Measurements from ENCODE around the gene PKD2L1.
"Not testable (repeated sequence)": the region's sequence is repeated elsewhere in the genome, so short reads cannot be mapped to it uniquely, and the experiment has no call there.

Gene PKD2L1

DNA sequence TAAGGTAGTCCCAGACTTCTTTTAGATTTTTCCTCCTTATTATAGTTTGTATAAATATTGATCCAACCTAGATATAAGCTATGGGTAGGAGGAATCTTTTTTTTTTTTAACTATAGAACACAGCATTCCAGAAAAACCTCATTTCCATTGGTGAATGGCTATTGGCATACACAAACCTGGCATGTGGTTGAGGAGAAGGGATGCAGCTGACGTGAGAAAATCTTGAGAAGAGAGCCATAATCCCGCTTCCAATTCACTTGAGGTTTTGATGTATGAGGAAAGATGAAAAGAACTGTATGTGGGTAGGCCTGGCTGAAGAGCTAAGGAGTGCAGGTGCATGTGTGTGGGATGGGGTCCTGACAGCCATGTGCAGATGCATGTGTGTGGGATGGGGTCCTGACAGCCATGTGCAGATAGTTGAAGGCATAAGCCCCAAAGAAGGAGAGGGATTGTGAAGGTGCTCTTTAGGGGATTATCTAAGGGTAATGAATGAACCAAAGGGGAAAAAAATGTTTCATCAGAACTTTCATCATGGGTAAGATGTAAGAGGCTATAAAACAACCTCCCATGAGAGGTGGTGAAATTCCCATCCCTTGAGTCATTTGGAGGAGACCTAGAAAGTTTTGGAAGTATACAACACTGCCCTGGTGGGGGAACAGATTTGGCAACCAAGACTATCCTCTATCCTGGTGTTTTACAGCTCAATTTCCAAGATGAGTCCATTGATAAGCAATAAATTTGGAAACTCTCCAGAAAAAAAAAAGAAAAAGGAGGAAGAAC is 3.8 kb upstream of the PKD2L1 start:
- no peak for DNase-seq (ENCODE audit: low read depth, low spot score)

DNA sequence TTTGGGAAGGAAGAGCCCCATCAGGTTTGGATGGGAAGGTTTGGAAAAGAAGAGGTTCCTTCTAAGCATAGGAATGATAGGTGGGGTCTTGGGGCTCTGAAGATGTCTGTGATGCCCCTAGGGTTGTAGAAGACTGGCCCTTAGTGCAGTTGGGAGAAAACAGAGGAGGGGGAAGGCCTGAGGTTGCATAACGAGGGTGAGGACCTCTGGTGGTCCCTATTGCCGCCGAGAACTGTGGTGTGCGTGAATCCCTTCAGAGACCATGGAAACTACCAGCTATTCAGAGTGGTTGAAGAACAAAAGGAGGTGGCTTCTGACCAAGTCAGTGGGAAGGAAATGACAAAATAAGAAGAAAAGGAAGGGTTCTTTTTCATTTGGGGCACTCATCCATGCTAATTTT is 3.1 kb upstream of the PKD2L1 start:
- no peak for DNase-seq (ENCODE audit: low read depth, low spot score)

DNA sequence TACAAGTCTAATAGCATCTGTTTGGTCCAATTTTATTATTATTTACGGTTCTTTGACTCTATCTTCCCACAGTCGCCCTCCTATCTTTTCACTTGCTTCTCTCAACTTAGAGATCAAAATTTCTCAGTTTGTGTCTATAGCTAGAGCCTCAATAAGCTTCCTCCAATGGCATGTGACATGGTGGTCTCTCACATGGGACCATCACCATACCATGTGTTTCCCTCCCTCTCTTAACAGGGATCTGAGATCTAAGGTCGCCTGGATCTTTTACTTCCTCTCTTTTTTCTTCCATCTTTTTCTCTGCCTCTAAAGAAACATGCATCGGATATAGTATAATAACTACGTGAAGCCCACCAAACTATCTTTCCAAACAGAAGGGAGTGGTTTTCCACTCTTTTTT is 1.8 kb downstream of the PKD2L1 start:
- no peak for DNase-seq (ENCODE audit: low read depth, low spot score)

DNA sequence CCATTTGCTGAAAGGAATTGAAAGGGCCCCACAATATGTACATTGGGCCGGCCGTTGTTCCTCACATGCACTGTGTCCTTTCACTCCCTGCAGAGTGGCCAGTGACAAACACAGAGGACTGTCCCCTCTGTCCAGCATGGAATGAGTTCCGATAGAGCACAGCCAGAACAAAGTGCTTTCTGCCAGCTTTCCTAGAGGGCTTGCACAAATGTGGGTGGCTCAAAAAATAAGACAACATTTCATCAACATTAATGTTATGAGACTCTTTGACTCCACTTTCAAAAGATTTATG is 2.4 kb downstream of the PKD2L1 start:
- no peak for DNase-seq (ENCODE audit: low read depth, low spot score)

DNA sequence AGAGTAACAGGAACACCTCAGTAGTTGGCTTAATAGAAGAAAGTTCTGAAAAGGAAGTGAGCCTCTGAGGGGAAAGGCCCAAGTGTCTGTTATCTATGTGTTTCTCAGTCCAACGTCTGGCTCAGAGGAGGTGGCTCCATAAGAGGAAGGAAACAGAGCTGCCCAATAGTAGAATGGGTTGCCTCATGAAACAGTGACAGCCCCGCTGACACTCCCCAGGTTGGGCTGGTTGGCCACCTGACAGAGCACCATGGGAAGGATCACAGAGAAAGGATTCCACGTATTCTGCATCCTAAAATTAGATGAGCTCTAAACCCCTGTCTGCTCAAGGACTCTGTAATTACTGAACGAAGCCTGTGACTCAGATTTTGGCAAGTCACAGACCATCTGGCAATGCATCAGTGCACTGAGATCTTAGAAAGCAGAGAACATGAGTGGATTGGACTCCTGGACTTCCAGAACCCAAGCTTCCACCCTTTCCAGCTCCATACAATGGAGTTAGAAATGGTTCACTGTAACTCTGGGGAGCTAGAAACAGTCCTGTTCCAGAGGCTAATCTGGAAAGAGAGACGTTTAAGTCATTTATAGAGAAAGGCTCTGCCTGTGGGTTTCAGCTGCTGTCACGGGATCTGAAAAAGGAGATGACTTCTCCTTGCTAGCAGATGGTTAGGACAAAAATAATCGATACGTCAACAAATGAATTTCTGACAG is 2.9 kb downstream of the PKD2L1 start:
- no peak for DNase-seq (ENCODE audit: low read depth, low spot score)

DNA sequence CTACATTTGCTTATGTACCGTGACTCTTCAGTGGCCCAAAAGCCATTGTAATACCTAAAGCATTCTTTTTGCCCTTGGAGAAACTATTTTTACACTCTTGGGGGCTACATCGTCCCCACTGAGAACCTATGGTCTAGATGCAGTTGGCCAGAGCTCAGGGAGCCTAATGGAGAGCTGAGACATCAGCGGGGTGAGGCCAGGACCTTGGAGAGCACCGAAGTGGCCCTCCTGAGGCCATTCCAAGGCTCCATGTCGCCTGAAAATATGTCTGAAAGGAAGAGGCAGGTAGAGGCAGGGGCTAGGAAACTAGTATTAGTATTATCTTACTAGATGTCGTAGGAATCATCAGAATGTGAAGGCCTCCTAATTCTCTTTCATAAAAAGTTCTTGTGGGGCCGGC is 4.9 kb downstream of the PKD2L1 start:
- peak; percentile 39 for DNase-seq (ENCODE audit: low read depth, low spot score)

DNA sequence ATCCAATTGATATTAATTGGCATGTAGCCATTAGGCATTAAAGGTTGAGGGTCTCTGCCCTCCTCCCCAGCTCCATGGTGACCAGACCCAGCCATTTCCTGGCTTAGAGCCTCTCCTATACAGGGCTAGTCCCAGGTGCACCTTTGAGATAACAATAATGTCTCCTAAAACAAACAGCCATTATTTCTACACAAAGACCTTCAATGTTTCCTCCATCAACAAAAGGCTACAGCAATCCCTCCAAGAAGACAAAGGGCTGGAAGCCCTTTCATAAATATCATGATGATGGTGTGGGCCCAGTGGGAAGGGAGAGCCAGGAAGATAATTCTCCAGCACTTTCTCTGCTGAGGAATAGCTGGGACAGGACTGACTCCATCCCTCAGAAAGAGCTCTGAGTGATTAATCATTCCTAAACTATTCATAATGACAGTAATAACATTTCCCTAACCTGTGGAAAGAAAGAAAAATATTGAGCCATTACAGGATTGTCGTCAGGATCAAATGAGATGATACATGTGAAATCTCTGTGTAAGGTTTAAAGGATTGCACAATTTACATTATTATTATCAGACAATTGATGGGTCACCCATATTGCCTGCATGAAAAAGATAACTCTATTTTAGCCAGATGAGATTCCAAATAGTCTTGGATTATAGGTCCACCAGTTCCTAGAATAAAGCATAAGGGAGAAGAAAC is 10.2 kb downstream of the PKD2L1 start:
- DNase-seq (ENCODE audit: low read depth, low spot score) = no peak

DNA sequence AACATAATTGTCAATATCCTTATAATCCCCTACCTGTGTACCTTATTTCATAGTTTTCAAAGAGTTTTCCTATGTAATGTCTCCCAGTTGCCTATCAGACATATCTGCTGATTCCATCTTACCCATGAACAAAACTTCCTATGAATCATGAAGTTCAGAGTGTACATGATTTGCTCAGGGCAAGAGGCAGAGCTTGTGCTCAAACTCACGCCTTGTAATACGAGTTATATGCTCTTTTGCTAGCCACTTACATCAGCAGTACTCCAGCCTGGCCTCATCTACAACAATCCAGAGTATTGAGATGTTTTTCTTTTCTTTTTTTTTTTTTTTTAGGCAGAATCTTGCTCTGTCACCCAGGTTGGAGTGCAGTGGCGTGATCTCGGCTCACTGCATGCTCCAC is 11.8 kb downstream of the PKD2L1 start:
- no peak for DNase-seq (ENCODE audit: low read depth, low spot score)

DNA sequence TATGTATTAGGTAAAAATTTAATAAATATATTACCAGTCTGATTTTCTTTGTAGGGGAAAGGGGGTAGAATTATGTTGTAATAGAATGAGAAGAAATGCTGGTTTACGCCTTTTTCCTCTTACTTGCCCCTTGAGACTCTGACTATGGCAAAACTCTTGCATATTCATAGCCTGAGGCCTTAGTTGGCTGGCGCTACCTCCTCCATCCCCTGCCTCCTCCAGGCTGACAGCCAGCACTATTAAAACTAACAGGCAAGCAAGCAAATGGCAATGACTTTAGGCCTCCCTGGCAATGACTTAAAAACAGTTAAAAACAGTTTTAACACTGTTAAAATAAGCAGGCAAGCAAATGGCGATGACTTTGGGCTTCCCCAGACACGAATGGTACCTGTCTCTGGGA is 14.4 kb downstream of the PKD2L1 start:
- no peak for DNase-seq (ENCODE audit: low read depth, low spot score)

DNA sequence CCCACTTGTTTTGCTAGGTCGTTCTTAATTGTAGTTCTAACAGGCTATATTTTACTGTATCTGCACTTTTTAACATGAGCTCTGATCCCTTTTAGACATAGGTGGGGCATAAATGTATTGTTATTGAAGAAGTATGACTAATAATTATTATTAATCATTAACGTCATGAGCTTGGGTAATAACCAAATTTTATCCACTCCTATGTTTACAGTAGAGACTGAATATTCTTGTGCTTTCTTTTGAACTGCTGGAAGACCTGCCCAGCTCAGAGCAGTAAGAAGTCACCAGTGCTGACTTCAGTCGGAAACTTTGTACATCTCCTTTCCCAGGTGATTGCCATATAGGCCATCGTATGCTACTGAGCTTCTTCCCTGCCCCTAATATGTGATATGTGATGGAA is 18.7 kb downstream of the PKD2L1 start:
- no peak for DNase-seq (ENCODE audit: low read depth, low spot score)

DNA sequence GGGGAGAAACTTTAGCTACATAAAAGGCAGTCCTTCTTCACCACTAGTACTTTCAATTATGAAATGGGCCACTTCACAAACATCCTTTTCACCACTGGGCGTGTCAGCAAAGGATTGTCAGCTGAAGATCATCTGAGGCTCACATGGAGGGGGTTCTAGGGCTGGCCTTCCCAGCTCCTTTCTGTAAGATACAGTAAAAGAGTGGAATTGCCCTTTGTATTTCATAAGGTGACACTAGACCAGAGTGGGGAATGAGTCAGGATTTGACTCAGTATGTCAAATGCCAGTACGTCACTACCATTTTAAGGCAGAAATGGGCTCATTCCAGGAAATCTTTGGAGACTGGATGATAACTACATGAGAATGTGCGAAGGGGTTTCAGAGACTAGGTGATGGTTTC is 22.3 kb downstream of the PKD2L1 start:
- peak; percentile 12 for DNase-seq (ENCODE audit: low read depth, low spot score)

DNA sequence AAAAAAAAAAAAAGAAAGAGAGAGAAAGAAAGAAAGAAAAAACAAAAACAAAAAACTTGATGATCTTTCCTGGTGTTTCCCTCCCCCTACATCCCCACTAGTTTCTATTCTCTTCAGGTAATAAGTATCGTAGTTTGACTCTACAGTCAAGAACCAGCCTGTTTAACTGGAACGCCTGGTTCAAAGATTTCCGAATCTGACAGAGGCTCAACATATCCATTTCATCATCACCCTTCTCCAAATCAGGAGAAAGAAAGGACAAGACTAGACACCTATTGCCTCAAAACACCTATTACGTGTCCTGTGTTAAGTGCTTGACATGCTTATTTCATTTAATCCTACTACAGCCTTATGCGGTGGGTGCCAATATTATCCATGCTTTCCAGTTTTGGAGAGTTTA is 23.2 kb downstream of the PKD2L1 start:
- DNase-seq (ENCODE audit: low read depth, low spot score) = no peak

DNA sequence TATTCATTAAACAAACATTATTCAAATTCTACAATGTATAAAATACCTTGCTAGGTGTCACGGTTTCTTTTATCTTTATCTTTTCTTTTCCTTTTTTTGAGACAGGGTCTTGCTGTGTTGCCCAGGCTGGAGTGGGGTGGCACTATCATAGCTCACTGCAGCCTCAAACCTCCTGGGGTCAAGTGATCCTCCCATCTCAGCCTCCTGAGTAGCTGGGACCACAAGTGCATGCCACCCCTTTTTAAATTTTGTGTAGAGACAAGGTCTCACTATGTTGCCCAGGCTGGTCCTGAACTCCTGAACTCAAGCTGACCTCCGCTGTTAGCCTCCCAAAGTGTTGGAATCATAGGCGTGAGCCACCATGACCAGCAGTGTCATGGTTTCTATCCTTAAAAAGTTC is 25.6 kb downstream of the PKD2L1 start:
- no peak for DNase-seq (ENCODE audit: low read depth, low spot score)

DNA sequence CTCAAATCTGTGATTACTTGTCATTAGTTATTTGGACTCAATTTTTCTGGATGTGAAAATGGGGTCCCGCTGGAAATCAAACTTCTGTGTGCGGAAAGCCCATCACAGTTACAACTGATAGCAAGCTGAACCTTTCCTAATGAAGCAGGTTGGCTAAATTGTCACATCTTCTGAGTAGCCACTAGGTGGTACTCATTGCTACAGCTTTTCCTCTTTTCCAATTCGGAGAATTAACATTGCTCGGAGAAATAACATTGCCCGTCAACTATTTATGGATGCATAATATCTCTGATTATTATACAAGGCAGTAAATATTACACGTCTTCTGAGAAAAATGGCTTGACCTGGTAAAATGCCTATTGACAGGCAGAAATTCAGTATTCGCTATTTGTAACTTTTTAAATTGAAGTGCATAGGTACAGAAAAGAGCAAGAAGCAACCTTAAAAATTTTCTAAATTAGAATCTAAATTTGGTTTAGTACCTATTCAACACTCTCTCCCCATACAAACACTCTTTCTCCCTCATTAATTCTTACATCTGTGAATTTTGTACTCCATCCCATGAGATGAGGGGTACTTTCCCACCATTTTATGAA is 26.2 kb downstream of the PKD2L1 start:
- peak; percentile 26 for DNase-seq (ENCODE audit: low read depth, low spot score)

DNA sequence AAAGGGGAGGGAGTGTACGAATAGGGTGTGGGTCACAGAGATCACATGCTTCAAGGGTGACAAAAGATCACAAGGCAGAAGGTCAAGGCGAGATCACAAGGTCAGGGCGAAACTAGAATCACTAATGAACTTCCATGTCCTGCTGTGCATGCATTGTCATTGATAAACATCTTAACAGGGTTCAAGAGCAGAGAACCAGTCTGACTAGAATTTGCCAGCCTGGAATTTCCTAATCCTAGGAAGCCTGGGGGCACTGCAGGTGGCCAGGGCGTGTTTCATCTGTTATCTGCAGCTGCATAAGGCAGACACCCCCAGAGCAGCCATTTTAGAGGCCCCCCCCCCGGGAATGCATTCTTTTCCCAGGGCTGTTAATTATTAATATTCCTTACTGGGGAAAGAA is 28.9 kb downstream of the PKD2L1 start:
- not testable (repeated sequence) for DNase-seq (ENCODE audit: low read depth, low spot score)

DNA sequence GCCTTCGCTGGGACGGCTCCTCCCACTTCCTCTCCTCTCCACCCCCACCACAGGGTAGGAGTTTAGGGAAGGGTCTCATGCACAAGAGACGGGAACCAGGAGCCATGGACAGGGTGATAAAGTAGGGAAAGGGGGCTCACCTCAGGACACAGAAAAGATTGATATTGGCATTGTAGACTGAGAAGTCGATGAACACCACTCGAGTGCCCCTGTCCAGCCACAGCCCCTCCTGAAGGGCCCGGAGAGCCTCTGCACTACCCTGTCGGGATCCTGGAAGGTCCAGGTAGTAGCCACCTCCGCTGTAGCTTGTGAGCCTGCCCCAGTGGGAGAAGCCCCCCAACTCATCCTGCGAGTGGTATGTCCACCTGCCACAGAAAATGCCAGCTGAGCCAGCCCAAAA is 32.8 kb downstream of the PKD2L1 start:
- no peak for DNase-seq (ENCODE audit: low read depth, low spot score)

DNA sequence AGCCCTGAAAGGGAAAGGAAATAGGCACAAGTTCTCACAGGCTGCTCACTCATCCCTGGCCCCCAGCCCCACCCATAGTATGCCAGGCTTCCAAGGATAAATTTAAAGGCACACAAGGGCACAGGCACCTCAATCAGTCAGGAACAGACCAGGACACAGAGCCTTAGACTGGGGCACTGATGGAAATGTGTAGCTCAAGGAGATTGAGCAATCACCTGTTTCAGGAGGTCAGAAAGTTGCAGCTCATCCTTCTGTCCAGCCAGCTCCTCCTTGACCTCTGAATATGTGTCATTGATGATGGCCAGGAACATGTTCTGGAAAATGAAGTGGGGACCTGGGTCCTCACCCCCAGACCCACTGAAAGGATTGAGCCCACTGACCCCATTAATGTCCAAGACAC is 37.0 kb downstream of the PKD2L1 start:
- no peak for DNase-seq (ENCODE audit: low read depth, low spot score)

DNA sequence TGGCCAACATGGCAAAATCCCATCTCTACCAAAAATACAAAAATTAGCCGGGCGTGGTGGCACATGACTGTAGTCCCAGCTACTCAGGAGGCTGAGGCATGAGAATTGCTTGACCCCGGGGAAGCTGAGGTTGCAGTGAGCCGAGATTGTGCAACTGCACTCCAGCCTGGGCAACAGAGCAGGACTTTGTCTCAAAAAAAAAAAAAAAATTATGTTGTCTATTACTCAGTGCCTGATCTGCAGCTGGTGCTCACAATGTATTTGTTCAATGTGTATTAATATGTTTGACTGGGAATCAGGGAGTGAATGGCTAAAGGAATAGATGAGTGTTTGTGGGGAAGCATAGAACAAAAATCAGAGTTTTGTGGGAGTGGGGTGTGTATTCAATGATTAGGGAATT is 37.7 kb downstream of the PKD2L1 start:
- DNase-seq (ENCODE audit: low read depth, low spot score) = not testable (repeated sequence)

DNA sequence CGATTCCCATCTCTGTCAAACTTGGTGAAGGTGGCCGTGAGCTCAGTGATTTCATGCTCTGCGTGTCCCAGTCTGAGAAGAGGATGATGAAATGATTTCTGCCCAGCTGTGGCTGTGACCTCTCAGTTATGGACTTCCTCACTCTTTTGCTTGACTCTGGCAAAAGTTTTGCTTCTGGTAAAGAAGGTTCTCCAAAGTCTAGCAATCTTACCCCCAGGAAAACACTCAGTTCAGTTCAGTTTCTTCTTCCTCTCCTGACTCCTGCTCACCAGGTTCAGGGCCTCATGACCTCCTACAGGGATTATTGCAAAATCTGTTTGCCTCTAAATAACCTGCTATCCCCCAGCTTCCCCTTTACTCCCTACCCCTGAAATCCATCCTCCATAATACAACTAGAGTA is 38.7 kb downstream of the PKD2L1 start:
- no peak for DNase-seq (ENCODE audit: low read depth, low spot score)

DNA sequence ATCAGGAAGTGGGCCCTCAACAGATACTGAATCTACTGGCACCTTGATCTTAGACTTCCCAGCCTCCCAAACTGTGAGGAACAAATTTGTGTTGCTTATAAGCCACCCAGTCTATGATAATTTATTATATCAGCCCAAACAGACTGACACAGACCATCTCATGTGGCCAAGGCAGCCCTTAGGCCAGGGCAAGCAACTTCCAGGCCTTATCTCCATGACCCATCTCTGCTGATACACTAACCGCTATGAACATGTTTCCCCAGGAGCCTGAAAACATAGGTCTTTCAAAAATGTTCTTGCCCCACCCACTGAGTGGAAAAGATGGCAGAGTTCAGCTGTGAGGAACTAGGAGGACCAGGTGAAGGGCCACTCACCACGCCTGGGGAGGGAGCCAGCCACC is 40.4 kb downstream of the PKD2L1 start:
- no peak for DNase-seq (ENCODE audit: low read depth, low spot score)

DNA sequence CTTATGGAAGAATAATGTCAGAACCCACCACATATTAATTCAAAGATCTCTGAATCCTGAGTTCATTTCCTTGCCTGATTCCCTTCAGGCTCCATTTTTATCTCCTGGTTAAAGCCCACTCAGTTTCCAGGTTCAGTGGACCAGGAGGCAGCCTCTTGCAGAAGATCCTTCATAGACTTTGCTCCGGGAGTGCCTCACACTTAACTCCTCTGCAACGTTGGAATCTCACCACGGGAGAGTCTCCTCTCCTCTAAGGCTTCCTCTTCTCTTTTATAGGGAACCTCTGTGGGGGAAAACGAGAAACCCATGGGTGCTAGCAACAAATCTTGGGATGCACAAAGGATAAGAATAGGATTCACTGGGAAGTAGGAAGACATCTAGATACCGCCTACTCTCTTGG is 41.8 kb downstream of the PKD2L1 start:
- no peak for DNase-seq (ENCODE audit: low read depth, low spot score)

DNA sequence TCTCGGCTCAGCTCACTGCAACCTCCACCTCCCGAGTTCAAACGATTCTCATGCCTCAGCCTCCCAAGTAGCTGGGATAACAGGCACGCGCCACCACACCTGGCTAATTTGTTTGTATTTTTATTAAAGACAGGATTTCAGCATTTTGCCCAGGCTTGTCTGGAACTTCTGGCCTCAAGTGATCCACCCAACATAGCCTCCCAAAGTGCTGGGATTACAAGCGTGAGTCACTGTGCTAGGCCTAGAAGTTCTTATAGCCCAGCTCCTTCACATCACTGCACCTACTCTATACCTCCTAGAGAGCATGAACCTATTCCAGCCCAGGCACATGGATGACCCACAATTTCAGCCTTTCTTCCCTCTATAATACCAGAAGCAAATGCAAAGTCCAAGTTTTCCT is 42.3 kb downstream of the PKD2L1 start:
- no peak for DNase-seq (ENCODE audit: low read depth, low spot score)

Measured in astrocyte of the hippocampus (primary cell).